Measurements from ENCODE around the gene WFS1.

Gene WFS1

GRCh38 chr4:6259886-6260285, 9.8 kb upstream of the WFS1 start:
- no peak for DNase-seq (ENCODE audit: low read depth)

GRCh38 chr4:6262176-6262575, 7.5 kb upstream of the WFS1 start:
- DNase-seq (ENCODE audit: low read depth), result no peak

GRCh38 chr4:6262847-6263487, 6.7 kb upstream of the WFS1 start:
- DNase-seq (ENCODE audit: low read depth), result no peak

GRCh38 chr4:6263526-6264224, 6.0 kb upstream of the WFS1 start:
- no peak for DNase-seq (ENCODE audit: low read depth)

GRCh38 chr4:6264225-6264540, 5.5 kb upstream of the WFS1 start:
- peak; percentile 27 for DNase-seq (ENCODE audit: low read depth)

GRCh38 chr4:6265546-6265945, 4.1 kb upstream of the WFS1 start:
- no peak for DNase-seq (ENCODE audit: low read depth)

GRCh38 chr4:6267573-6267972, 2.1 kb upstream of the WFS1 start:
- DNase-seq (ENCODE audit: low read depth), result no peak

- no peak for DNase-seq (ENCODE audit: low read depth)
These were observed 717 bp upstream of the WFS1 start for GRCh38 chr4:6268650-6269615.

GRCh38 chr4:6270636-6271121, 1.0 kb downstream of the WFS1 start:
- DNase-seq (ENCODE audit: low read depth), result peak; percentile 52

GRCh38 chr4:6271206-6271605, 1.6 kb downstream of the WFS1 start:
- no peak for DNase-seq (ENCODE audit: low read depth)

- DNase-seq (ENCODE audit: low read depth), result no peak
These were observed 2.2 kb downstream of the WFS1 start for GRCh38 chr4:6271701-6272465.

GRCh38 chr4:6272863-6273660, 3.4 kb downstream of the WFS1 start:
- peak; percentile 45 for DNase-seq (ENCODE audit: low read depth)

GRCh38 chr4:6273661-6273990, 4.0 kb downstream of the WFS1 start:
- peak; percentile 19 for DNase-seq (ENCODE audit: low read depth)

GRCh38 chr4:6275351-6275750, 5.7 kb downstream of the WFS1 start:
- DNase-seq (ENCODE audit: low read depth), result no peak

- DNase-seq (ENCODE audit: low read depth), result no peak
These were observed 6.5 kb downstream of the WFS1 start for GRCh38 chr4:6275898-6276806.

- no peak for DNase-seq (ENCODE audit: low read depth)
These were observed 7.6 kb downstream of the WFS1 start for GRCh38 chr4:6277139-6277802.

GRCh38 chr4:6277935-6278800, 8.5 kb downstream of the WFS1 start:
- no peak for DNase-seq (ENCODE audit: low read depth)

GRCh38 chr4:6278801-6279197, 9.1 kb downstream of the WFS1 start:
- DNase-seq (ENCODE audit: low read depth), result no peak
